ENCODE data around the gene ELN. TPM values are rescaled to one million over a fixed set of nuclear protein-coding genes. Genes with fewer than 3 reads are reported as not detected.
"Not testable (repeated sequence)": the region's sequence is repeated elsewhere in the genome, so short reads cannot be mapped to it uniquely, and the experiment has no call there.

Gene ELN
- polyA plus RNA-seq, 3 donors = 48.4 to 61.7 (median 58.1) TPM

DNA sequence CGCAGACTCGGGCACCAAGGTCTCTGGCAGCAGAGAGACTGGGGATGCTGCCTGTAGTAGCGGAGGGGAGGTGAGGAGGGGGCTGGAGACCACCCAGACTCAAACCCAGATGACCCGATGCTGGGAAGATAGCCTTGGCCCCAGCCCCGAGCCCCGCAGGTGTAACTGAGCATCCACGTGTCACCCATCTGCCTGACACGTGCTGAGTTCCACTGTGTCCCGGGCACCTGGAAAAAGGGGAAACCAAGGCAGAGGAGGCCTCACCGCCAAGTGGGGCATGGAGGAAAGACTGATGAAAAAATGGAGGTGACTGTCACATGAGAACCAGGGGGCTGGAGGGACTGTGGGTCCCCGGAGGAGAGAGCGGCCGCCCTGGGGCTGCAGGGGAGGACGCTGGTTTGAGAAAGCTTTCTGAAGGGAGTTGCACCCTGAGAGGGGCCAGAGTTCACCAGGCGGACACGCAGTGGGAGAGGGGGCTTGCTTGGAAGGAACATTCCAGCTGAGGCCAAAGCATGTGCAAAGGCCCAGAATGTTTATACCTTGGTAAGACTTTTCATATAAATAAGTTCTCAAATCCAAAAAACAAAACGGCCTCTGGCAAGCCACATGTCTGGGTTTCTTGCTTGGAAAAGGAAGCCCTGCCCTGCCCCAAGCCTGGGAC lies 27.4 kb upstream of the ELN start:
- DNase-seq (ENCODE audit: low read depth in 3 of 3, low spot score in 2 of 3) = no peak

GRCh38 chr7:74001150-74001494 lies 26.9 kb upstream of the ELN start:
- DNase-seq (ENCODE audit: low read depth in 3 of 3, low spot score in 2 of 3) = no peak

DNA sequence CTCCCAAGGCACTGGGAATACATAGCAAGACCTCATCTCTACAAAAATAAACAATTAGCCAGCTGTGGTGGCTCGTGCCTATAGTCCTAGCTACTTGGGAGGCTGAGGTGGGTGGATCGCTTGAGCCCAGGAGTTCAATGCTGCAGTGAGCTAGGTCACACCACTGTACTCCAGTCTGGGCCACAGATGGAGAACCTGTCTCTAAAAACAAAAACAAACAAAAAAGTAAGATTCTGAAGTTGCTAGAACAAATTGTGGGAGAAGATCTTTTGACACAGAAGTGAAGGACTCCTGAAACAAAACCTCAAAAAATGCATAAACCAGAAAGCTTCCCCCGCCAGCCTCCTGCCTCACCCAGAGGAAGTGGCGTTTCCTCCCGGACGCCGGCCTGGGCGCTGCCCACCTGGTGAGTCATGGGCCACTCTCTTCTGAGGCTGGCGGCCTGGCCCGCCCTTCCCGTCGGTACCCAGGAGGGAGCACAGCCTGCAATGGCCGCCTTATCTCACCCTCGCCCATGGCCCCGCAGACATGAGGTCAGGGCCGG lies 25.4 kb upstream of the ELN start:
- DNase-seq (ENCODE audit: low read depth in 3 of 3, low spot score in 2 of 3) = no peak

DNA sequence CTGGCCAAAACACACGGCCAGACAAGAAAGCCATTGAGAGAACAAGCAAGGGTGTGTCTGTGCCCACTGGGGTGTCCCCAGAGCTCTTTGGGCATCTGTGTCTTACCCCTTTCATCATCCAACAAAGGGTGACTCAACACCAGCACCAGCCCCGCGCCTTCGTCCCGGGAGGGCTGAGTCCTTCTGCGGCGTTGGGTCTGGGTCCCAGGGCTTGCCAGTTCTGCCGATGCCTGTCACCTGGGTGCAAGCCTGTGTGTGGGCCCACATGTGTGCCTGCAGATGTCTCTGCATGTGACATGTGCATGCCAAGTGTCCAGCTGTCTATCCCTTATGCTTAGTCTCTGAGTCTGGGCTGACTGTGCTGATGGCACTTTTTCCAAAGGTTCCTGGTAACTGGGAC lies 24.4 kb upstream of the ELN start:
- no peak for DNase-seq (ENCODE audit: low read depth in 3 of 3, low spot score in 2 of 3)

DNA sequence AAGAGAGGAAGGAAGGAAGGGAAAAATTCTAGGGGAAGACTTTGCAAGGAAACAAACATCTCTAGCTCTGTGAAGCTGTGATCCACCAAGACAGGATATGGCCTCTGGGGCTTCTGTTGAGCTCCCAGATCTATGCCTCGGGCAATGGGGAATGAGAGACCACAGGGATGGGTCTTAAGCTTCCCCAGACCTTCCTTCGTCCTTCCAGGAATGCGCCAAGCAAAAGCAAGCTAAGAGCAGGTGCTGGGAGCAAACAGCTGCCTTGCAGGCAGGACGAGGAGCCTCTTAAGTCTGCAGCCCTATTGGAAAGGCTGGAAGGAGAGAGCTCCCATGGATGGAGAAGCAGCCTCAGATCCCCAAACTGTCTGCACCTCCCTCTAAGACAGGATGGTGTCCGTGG lies 21.9 kb upstream of the ELN start:
- no peak for DNase-seq (ENCODE audit: low read depth in 3 of 3, low spot score in 2 of 3)

DNA sequence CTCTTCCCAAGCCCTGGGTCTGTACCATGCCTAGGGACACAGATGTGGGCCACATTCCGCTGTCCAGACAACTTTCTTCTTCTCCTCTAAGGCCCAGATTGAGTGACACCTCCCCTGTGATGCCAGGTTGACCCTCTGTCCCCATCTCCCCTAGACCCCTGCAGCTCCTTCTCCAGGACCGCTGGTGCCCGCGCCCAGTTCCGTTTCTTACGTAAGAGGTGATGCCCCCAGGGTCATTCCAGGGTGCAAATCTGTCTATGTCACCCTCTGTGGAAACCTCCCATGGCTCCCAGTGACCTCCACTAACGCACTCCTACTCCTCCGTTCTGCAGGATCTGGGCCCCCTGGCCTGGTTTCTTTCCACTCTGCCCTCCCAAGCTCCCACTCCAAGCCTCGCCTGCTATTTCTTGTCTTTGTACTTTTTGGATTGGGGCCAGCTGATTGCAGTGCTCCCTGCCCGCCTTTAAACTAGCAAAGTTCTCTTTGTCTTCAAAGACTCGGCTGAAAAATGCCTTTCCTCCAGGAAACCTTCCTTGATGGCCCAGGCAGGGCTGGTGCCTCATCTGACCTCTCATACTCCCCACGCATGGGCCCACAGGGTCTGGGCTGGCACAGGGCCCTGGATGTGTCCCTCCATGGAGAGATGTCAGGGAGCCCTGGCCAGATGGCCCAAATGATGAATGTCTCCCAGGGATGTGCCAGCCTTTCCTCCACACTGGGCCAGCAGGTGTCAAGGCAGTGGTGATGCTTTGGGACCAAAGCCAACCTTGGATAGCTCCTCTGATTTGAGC lies 21.3 kb upstream of the ELN start:
- no peak for DNase-seq (ENCODE audit: low read depth in 3 of 3, low spot score in 2 of 3)

- DNase-seq (ENCODE audit: low read depth in 3 of 3, low spot score in 2 of 3) = no peak
Observed at GRCh38 chr7:74007242-74007567, 20.8 kb upstream of the ELN start.

GRCh38 chr7:74008687-74009086 lies 19.3 kb upstream of the ELN start:
- no peak for DNase-seq (ENCODE audit: low read depth in 3 of 3, low spot score in 2 of 3)

DNA sequence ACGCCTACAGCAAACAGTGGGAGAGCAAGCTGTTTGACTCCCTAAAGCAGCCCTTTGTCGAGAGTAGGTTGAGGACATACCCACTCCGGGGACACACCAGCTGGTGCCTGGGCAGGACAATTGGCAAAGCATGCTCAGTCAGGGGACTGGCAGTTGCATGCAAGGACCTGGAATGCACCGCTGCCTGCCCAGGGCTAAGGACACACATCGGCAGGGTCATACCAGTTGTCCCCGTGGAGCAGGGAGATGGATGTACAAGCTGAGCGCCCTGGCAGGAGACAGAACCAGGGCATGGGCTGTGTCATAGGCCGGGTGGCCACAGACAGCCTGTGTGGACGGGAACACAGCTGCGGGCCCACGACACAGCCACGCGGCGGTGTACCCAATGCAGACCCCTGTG lies 18.3 kb upstream of the ELN start:
- no peak for DNase-seq (ENCODE audit: low read depth in 3 of 3, low spot score in 2 of 3)

DNA sequence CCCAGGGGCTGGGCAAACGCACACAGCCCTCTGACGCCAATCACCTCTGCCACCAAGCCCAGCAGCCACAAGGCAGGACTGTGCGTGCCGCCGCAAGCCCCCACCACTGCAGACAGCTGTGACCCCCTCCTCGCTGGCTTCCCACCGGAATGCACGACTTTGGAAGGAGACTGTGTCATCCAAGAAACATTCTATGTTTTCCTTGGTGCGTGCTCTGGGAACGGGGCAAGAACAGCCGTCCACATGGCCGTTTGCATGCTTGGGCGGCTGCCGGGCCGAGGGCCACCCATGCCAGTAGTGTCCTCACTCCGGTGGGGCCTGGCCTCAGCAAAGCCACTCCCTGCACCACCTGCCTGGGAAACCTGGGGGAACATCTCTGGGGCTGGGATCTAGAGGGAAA lies 17.6 kb upstream of the ELN start:
- no peak for DNase-seq (ENCODE audit: low read depth in 3 of 3, low spot score in 2 of 3)

GRCh38 chr7:74011421-74011820 lies 16.6 kb upstream of the ELN start:
- not testable (repeated sequence) for DNase-seq (ENCODE audit: low read depth in 3 of 3, low spot score in 2 of 3)

DNA sequence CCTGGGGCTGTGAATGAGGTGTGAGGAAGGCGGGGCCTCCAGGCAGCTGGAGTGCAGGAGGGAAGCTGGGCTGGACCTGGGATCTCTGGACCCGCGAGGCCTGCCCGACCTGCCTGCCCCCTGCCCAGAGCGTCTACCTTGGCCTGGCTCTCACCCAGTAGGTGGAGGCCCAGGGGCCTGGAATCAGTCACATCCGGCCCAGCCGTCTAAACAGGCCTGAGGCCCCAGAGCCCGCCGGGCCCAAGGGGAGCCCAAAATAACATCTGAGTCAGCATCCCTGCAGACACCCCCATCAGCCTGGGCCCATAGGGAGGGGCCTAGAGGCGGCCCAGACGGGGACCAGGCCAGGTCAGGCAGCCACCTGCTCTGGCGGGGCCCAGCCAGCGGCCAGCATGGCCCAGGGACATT lies 15.1 kb upstream of the ELN start:
- DNase-seq (ENCODE audit: low read depth in 3 of 3, low spot score in 2 of 3) = no peak

GRCh38 chr7:74013539-74014272 lies 14.3 kb upstream of the ELN start:
- no peak for DNase-seq (ENCODE audit: low read depth in 3 of 3, low spot score in 2 of 3)

GRCh38 chr7:74014931-74015330 lies 13.0 kb upstream of the ELN start:
- no peak for DNase-seq (ENCODE audit: low read depth in 3 of 3, low spot score in 2 of 3)

DNA sequence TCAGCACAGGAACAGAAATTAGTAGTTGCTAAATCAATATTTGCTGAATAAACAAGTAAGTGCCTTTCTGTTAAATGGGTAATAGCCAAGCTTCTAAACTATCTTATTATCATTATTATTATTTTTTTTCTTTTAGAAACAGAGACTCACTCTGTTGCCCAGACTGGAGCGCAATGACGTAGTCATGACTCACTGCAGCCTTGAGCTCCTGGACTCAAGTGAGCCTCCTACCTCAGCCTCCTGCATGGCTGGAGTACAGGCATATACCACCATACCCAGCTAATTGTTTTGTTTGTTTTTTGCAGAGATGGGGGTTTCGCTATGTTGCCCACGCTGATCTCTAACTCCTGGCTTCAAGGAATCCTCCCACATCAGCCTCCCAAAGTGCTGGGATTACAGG lies 12.3 kb upstream of the ELN start:
- DNase-seq (ENCODE audit: low read depth in 3 of 3, low spot score in 2 of 3) = no peak

DNA sequence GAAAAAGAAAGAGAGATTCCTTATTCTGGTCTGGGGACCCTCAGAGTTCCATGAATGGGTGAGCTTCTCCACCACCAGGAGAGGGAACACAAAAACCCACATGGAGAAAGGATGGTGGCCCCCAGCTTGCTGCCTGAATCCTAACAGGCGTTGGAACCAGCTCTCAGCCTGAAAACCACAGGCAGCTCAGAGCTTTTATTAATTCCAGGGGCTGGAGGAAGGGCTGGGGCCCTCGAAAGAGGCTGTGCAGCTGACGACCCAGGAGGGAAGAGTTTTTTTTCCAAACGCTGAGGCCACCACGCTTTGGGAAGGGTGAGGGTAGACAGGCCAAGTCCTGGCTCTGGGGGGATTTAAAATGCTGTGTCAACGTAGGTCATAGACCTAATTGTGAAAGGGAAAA lies 10.8 kb upstream of the ELN start:
- DNase-seq (ENCODE audit: low read depth in 3 of 3, low spot score in 2 of 3) = no peak

GRCh38 chr7:74018246-74018895 lies 9.6 kb upstream of the ELN start:
- no peak for DNase-seq (ENCODE audit: low read depth in 3 of 3, low spot score in 2 of 3)

DNA sequence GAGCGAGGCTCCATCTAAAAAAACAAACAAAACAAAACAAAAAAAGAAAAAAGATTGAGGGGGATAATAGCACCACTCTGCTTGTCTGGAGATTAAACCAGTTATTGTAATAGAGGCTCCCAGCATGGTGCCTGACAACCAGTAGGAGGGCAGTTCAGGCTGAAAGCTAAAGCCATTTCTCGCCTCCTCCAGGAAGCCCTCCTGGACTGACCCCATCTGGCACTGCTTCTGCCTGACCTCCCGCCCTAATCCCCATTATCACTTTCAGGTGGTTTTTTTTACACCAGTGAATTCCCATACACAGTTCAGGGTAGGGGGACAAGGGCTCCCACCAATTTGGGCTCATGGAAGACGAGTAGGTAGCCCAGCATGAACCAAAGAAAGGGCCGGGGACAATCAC lies 8.8 kb upstream of the ELN start:
- DNase-seq (ENCODE audit: low read depth in 3 of 3, low spot score in 2 of 3) = no peak

DNA sequence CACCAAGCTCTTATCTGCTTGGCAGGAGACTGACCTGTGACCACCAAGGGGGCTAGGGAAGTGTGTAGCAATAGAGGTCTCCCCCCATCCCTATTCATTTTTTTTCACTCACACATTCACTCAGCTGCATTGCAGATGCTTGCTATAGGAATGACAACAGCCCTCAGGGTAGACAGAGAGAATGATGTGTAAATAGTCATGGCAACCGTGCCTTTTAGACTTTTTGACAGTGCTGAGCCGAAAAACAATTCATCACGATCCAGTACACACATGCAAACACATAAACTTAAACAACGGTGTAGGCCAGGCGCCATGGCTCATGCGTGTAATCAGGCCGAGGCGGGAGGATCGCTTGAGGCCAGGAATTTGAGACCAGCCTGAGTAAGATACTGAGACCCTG lies 7.6 kb upstream of the ELN start:
- DNase-seq (ENCODE audit: low read depth in 3 of 3, low spot score in 2 of 3) = no peak

GRCh38 chr7:74021546-74022320 lies 6.2 kb upstream of the ELN start:
- no peak for DNase-seq (ENCODE audit: low read depth in 3 of 3, low spot score in 2 of 3)

GRCh38 chr7:74022507-74022906 lies 5.5 kb upstream of the ELN start:
- no peak for DNase-seq (ENCODE audit: low read depth in 3 of 3, low spot score in 2 of 3)
